DMS53 treated with DMSO at 0.1 percent for 48 hours (cell line): ENCODE results near the gene ZNF827.

Experiments used
- DNase-seq: peaks from one replicate; lab custom pipeline; 2025; ENCODE audit not compliant: unreplicated experiment; lab: John Stamatoyannopoulos, UW

Gene ZNF827, protein sequence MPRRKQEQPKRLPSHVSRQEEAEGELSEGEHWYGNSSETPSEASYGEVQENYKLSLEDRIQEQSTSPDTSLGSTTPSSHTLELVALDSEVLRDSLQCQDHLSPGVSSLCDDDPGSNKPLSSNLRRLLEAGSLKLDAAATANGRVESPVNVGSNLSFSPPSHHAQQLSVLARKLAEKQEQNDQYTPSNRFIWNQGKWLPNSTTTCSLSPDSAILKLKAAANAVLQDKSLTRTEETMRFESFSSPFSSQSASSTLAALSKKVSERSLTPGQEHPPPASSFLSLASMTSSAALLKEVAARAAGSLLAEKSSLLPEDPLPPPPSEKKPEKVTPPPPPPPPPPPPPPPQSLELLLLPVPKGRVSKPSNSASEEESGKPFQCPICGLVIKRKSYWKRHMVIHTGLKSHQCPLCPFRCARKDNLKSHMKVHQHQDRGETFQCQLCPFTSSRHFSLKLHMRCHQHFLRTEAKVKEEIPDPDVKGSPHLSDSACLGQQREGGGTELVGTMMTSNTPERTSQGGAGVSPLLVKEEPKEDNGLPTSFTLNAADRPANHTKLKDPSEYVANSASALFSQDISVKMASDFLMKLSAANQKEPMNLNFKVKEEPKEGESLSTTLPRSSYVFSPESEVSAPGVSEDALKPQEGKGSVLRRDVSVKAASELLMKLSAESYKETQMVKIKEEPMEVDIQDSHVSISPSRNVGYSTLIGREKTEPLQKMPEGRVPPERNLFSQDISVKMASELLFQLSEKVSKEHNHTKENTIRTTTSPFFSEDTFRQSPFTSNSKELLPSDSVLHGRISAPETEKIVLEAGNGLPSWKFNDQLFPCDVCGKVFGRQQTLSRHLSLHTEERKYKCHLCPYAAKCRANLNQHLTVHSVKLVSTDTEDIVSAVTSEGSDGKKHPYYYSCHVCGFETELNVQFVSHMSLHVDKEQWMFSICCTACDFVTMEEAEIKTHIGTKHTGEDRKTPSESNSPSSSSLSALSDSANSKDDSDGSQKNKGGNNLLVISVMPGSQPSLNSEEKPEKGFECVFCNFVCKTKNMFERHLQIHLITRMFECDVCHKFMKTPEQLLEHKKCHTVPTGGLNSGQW

DNA sequence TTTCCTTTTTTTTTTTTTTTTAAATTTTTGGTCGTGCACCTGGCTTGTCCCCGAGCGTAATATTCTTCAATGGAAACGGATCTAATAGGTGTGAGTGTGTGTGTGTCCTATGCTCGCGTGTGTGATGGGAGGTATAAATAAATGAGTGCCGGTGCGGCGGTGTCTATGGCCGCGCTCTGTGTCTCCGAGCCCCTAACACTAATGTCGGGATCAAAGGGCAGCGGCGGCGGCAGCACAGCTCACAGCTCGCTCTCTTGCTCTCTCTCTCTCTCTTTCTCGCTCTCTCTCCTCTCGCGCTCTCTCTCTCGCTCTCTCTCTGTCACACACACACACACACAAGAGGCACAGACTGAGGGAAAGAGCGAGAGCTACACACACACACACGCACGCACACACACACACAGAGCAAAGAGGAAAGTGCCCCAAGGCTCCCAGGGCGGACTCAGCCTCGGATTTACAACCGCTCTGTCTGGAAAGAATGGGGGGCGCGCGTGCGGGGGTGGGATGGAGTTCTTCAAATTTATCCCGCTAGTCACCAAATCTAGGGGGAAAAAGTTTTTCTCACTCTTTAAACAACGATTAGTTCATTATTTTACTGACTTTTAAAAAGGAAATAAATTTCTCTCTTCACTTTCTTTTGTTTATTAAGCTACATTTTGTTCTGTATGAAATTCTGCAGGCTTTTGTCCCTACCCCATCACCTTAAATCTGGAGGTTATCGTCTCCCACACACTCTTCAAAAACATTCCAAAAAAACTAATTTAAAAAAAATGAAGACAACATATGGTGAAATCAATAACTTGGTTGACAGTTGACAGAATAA, at the start of gene ZNF827:
Gene ZNF827 (minus strand): TSS at position 206 of the 823 bp plus-strand sequence. CDS start 416 bp downstream, outside the sequence.
- peak; percentile 46 for DNase-seq

DNA sequence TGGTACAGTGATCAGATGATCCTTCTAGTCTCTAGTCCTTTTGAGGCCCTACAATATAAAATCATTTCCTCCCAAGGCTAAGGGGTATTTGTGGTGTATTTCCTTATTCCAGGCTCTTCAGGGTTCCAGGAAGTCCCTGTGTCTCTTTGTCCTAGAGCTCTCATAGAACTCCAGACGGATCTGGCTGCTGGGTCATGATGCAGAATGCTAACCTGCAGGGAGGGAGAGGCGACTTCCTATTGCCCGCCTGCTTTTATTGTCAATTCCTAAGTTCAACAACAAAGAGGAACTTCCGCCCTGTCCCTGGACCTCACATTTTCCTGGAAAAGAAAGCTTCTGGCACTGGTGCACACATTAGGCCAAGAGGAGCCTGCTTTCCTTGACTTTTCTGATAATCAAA, 45.9 kb upstream of the ZNF827 start:
- DNase-seq = no peak

DNA sequence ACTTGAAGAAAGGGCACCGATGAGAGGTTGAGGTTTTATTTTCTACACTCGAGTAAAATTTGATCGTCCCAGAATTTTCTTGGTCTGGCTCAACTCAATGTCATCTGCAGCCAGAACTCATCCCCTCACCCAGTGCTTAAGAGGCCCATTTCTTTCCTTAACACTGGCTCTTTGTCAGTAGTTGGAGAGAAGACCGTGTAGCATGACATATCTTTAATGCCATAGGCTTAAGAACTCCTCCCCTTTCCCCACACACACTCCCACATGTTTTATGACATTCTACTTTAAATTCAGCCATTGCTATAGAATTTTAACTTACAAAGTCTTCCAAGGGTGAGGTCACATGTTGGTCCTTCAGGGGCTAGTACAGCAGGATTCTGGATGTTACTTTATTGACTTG, 44.2 kb upstream of the ZNF827 start:
- no peak for DNase-seq

DNA sequence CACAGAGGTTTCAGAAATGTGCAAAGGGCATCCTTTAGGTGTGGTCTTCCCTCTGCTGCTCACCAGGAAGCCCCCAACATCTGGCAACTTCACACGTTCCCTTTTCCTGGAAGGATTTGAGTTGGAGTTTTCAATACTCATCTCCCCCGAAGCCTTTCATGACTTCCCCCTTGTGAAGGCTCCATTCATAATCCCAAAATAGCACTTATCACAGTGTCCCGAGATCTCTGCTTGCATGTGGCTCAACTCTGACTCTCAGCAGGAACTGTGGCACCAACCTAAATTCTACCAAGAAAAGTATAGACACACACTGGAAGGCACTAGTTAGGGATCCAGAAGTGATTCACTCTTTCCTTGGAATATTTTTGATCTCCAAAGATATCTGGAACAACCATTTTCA, 40.5 kb upstream of the ZNF827 start:
- DNase-seq = no peak

DNA sequence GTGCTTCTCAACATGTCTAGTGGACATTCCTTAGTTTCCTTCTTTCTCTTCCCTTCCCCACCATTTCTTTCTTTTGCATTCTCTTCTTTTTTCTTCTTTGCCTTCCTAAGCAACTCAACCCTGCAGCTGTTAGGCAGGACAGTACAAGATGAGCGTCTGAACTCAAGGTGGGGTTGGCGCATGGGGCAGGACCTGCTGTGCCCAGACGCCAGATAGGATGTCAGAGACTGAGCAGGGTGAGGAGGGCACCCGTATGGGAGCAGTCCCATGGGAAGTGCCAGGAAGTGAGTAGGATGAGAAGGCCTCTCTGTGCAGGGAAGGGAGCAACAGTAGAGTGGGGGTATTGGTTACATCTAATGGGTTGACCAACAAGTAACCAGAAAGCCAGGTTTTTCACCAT, 38.1 kb upstream of the ZNF827 start:
- DNase-seq = no peak

DNA sequence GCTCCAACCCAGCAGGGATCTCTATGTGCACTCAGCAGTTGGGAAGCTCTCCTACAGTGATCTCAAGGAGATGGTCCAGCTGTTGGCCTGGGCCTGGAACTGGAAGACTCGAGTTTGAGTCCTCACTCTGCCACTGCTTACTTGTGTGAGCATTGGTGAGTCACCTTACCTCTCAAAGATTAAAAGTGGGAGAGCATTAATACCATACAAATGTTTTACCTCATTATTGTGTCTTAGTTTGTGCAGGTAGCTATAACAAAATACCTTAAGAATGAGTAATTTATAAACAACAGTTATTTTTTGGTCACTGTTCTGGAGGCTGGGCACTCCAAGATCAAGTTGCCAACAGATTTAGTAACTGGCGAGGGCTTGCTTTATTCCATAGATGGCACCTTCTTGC, 21.4 kb upstream of the ZNF827 start:
- no peak for DNase-seq

DNA sequence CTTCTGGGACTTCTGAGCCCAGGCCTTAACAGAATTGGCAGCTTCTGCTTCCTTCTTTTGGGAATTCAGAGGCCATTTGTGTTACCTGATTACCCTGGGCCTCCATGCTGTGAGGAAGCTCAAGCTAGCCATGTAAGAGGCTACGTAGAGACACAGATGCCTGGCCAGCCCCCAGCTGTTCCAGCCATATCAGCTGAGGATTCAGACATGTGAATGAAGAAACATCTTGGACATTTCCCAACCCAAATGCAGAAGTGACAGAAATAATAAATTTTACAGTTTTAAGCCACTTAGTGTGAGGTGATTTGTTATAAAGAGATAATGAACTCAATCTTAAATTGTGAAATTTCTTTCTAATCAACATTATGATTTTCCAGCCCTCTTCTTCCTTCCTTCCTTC, 18.7 kb upstream of the ZNF827 start:
- no peak for DNase-seq

DNA sequence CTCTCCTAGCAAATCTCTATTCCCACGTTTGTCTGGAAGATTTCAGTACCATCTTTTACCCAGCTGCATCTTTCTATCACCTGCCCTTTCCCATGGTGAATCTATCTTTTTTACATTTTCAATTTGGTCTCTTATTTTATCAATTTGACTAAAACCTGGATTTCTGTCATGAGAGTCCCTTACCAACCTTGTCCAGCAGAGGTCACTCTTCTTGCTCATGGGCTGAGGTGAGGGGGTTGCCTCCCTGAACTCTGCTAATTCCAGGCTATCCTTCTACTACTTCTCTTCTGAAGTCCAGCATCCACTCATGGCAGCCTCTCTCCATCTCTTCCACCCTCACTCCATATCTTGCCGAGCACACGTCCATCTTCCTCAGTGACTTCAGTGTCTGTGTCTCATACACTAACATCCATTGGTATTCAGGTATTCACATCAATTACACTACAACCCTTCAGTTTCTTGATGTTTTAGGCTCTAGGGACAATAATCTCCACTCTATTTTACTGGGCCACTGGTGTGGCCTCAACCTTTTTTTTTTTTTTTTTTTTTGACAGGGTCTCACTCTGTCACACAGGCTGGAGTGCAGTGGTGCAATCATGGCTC, 17.8 kb upstream of the ZNF827 start:
- peak; percentile 27 for DNase-seq

DNA sequence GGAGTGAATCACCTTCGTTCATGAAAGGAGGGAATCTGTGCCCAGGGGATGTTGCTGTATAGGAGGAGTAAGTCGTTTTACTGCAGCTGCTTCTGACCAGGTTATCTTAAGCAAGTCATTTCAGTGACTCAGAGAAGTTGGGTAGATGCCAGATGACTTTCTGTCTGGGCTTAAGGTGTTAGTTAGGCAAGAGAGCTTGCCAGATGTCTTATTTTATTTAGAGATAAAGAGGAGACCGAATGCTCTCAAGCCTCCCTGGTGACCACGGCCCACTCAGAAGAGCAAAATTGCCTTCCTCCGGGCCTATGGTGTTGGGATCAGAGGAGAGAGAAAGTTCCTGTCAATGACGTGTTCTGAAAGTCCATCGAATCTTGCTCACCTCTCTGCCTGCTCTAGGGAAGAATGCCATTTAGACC, 16.3 kb upstream of the ZNF827 start:
- no peak for DNase-seq

DNA sequence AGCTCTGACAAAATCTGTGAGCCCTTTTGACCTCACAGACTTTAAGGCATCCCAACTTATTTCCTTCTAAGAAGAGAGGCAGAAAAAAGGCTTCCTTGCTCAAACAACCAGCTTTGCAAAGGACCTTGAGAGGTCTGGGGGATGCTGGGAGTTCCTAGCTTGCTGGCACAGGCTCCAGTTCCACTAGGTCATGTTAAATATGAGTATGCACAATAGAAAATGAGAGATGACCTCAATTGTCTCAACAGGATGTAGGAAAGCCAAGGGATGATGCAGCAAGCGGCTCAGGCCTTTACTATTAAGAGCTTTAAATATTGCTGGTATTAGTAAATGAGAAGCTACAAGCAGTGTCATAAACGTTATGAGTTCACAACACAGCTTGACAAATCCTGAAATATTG, 13.3 kb upstream of the ZNF827 start:
- no peak for DNase-seq

DNA sequence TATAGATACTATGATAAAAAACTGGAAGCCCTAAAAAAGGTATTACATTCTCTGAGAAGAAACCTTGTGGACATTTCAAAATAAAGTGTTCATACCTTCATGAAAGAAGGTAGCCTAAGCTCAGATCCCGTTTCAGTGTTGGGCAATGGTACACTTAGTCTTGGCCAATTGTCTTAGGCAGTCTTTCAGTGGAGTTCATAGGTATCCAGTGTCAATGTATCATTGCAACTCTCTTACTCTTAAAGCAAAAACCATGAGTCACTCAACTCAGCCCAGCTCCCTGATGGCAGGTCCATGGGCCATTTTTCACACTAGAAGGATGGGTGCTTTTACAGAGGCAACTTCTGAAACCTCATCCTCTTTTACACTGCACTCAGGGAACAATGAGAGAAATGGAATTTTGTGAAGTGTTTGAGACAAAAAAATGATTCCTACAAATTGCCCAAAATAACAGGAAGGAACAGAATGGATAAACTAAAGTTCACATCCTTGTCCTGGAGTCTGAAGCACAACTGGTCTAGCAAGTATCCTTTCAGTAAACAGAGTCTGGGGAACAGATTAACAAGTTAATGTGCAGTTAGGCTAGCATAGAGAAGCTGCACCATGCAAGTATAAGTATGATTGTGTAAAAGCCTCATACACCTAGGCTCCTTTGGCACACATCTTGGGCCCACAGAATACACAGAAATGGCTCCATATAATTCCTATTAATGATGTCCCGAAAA, 7.0 kb upstream of the ZNF827 start:
- DNase-seq = no peak

DNA sequence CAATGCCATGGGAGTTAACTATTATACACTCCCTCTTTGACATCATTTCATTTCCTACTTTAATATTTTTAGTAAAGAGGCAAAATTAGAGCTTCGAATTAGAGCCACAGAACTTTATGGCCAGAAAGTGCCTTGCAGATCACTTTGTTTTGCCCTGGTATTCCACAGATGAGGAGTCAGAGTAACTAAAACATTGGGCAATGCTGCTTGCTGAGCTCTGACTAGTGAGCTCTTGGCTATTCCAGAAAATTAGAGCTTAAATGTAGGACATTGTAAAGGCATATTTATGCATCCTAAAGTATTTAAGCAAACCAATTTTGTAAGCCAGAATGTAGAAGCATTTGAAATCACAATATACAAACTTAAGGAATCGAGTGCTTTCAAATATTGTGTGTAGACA, 6.3 kb upstream of the ZNF827 start:
- DNase-seq = no peak

DNA sequence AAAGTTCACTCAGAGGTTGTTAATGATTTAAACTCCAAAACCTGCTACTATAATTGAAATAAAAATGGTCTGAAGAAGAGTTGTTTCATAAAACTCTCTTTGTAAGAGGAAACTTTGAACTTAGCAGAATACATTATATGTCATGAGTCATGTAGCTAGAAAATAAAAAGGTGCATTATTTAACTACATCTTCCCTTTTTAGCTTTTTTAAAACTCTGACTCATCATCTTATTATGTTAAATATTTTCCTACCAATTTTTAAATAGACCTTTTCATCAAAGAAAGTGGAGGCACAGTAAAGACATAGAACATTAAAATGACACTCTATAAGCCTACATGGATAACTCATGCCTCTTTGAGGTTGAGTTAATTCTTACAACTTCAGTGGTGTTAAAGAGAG, 1.2 kb upstream of the ZNF827 start:
- no peak for DNase-seq

DNA sequence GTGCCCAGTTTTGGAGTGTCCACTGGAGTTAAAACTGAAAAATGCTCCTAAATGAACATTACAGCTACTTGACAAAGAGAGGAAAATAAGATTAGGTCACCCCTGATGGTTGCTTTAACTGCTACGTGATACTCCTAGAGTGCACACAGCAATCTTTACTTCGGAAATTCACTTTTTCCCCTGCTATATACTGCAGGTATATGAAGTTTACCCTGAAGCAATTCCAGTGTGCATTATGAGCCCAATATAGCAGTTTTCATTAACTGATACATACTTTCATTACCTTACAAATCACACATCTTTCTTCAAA, 773 bp upstream of the ZNF827 start:
- no peak for DNase-seq

DNA sequence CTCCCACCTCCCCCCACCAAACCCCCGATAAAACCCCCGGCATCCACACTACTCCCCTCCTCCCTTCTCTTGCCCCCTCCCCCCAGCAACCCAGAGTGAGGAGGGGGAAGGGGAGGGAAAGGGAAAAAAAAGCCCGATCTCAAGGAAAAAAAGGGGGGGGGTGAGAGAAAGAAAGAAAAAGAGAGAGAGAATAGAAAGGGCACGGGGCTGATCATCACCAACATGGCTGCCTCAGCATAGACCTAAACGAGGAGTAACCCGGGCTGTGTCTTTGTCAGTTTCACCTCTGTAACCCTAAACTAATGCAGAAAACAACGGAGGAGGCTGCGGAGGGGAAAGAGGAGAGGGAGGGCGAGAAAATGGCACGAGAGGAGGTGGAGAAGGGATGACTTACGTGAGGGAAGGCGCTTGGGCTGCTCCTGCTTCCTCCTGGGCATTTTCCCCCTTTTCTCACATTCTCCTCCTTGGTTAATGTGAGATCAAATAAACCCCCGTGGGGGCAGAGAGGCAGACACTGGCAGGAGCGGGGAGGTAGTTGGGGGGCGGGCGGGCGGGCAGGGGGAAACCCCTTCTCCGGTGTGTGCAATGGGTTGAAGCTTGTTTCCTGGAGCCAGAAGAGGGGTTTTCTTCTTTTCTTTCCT, 532 bp downstream of the ZNF827 start:
- no peak for DNase-seq

DNA sequence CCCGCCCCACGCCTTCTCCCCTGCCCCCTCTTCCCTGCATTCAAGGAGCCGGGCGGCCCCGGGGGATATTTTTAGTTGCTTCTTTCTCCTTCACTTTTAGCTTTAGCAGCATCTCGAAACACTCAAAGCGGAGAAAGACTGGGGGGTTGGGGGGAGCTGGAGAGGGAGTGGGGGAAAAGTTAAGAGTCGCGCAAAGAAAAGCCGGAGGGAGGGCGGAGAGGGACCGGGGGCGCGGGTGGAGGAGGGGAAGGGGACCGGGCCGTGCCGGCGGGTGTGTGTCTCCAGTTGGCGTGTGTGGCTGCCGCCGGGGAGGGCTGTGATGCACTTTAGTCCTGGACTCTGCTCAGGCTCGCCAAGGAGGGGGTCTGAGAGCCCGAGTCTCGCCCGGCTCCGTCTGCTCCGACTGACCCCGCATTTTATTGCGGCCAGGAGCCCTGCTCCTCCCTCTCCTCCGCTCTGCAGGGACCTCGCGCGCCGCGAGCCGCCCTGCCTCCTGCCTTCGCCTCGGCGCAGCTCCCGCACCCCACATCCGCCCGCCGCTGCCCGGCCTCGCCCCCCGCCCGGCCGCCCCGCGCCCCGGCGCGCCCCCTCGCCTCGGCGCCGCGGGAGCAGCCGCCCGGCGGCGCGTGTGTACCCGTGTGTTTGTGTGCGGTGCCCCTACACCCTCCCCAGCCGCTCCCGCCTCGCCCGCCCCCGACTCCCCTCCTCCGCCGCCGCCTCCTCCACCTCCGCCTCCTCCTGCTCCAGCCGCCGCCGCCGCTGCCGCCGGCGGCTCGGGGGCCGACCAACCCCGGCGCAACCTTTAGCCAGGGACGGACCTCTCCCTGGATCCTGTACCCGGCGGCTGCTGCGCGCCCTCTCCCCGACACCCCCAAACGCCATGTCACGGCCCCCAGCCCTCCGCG, 1.4 kb downstream of the ZNF827 start:
- no peak for DNase-seq

DNA sequence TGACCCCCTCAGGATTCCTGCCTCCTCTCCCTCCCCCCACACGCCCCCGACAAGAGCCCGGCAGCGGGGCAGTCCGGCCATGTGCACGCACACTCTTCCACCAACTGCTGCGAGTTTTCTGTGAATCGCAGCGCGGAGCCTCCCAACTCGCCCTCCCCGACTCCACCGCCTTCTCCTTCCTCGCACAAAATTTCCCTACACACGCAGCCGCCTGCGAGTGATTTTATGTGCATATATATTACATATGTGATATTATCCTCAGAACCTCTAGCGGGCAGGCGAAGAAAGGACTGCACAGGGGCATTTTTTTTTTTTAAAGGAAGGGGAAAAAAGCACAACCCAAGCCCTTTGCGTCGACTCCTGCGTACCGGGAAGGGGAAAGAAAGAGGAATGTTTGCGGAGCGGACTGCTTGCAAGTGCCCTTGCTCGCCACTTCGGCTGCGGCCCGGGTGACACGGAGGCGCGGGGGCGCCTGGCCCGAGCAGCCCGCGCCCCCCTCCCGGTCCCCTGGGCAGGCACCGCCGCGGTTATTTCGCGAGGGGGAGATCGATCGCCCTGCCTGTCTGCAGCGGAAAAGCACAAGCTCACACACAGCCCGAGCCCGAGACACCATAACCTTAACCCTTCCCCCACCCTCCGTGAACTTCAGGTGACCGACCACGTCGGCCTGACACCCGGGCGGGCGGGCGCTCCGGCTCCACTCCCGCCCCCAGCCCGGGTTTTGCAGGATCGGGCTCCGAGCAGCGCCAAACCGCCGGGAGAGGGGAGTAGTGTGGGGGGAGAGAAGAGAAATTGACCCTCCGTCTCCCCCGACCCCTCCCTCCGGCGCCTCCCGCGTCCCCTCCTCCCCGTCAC, 2.3 kb downstream of the ZNF827 start:
- DNase-seq = peak; percentile 27
